ENCODE data around the gene HTT. TPM values are rescaled to one million over a fixed set of nuclear protein-coding genes. Genes with fewer than 3 reads are reported as not detected.

The HTT gene
- total RNA-seq, 6 donors from 2014 or later: 55.4 to 170 (median 81.5) TPM

DNA sequence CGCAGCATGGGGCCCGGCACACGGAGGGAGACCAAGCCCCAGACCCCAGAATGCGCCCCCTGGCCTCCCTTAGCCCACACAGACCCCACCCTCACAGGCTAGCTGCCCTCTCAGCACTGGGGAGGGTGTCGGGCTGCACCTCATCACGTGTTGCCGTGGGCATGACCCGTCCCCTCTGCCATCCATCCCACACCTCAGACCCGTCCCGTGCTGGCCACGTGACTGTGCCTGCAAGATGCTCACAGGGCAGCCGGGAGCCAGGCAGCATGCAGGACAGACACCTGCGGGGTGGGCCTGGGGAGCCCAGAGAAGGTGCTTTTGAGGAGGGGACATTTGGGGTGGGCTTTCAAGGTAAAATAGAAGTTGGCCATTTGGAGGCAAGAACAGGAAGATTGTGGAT is 179.3 kb downstream of the HTT start:
- ATAC-seq (ENCODE audit: low FRiP score in 2 of 2) (no peak), DNase-seq (peak; percentile 18 to 55)
- Histone ChIP-seq H3K9me3 (no peaks in the 10 kb centered on the region), H3K36me3 (peaks cover 0 to 9% (median 3%) of the 10 kb centered on the region in 4 donors), H3K4me3 (no peak overlapping the region), H3K4me1 (no peaks in the 10 kb centered on the region), H3K27ac (no peak overlapping the region), H3K27me3 (no peaks in the 10 kb centered on the region)
- 70 to 95% methylated on average over 5 to 11 of the region's 13 CpGs for WGBS, 2 donors
- TF ChIP-seq POLR2A (IDR thresholded peaks at IDR 0.05) (no peak), EP300 (IDR thresholded peaks at IDR 0.05) (no peak), POLR2AphosphoS5 (IDR thresholded peaks at IDR 0.05) (no peak)
- TF ChIP-seq, protein P1, sequence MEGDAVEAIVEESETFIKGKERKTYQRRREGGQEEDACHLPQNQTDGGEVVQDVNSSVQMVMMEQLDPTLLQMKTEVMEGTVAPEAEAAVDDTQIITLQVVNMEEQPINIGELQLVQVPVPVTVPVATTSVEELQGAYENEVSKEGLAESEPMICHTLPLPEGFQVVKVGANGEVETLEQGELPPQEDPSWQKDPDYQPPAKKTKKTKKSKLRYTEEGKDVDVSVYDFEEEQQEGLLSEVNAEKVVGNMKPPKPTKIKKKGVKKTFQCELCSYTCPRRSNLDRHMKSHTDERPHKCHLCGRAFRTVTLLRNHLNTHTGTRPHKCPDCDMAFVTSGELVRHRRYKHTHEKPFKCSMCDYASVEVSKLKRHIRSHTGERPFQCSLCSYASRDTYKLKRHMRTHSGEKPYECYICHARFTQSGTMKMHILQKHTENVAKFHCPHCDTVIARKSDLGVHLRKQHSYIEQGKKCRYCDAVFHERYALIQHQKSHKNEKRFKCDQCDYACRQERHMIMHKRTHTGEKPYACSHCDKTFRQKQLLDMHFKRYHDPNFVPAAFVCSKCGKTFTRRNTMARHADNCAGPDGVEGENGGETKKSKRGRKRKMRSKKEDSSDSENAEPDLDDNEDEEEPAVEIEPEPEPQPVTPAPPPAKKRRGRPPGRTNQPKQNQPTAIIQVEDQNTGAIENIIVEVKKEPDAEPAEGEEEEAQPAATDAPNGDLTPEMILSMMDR (IDR thresholded peaks at IDR 0.05): no peak

DNA sequence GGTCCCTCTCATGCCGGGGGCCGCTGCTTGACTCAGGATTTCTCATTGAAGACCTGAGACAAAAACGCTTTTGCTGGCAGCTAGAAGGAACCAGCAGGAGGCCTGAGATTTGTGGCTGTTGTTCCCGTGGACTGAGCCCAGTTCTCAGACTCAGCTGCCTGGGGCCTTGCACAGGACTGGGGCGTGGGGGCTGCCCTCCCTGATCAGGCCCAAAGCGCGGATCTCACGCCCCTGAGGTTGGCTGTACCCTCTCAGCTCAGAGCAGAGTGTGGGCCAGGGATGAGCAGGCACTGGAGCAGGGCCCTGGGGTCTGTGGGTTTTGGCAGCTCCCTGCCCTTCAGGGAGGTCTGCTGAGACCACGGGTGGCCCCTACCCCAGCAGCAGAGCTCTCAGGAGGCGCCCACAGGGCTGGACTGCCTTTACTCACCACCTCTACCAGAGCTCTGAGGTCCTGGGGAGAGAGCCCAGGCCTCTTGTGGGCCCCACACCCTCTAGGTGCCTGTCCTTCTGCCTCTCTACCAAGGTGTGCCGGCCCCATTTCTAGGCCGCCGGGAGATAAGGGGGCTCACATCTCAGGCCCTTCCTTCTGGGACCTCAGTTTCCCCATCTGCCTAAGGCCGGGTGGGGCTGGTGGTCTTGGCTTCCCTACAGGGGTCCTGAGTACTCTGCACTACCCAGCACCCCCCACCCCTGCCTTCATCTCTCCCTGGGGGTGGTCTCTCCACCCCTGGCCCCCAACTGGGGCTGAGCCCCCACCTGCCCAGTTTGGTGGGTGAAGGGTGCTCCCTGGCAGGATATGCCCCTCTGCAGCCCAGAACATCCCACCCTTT is 180.0 kb downstream of the HTT start:
- TF ChIP-seq, protein P1 (IDR thresholded peaks at IDR 0.05): no peak
- no peak for TF ChIP-seq POLR2A (IDR thresholded peaks at IDR 0.05)
- no peak for TF ChIP-seq EP300 (IDR thresholded peaks at IDR 0.05)
- no peak for TF ChIP-seq POLR2AphosphoS5 (IDR thresholded peaks at IDR 0.05)
- Histone ChIP-seq H3K4me3 (no peak overlapping the region), H3K9me3 (no peaks in the 10 kb centered on the region), H3K27me3 (no peaks in the 10 kb centered on the region), H3K27ac (no peak overlapping the region), H3K4me1 (no peaks in the 10 kb centered on the region), H3K36me3 (peaks cover 0 to 9% (median 3%) of the 10 kb centered on the region in 4 donors)
- WGBS, 2 donors: 96 to 98% methylated on average over 8 to 13 of the region's 14 CpGs
- ATAC-seq (ENCODE audit: low FRiP score in 2 of 2) (no peak), DNase-seq (peak; percentile 10 to 48)

DNA sequence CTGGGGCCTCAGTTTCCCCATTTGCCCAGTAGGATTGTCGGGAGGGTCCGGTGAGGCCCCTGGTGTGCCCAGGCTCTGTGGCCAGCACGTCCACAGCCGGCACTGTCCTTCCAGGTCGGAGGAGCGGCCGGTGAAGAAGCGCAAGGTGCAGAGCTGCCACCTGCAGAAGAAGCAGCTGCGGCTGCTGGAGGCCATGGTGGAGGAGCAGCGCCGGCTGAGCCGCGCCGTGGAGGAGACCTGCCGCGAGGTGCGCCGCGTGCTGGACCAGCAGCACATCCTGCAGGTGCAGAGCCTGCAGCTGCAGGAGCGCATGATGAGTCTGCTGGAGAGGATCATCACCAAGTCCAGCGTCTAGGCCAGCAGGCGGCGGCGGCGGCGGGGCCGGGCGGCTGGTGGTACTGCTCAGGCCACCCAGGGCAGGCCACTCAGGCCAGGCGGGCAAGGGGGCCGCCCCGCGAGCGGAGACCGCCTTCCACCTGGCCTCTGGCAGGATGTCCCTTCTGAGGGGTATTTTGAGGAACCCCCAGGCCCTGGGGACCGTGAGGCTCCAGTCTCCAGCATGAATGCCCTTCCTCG is 181.2 kb downstream of the HTT start:
- 97% methylated on average over 13 to 22 of the region's 36 CpGs for WGBS, 2 donors
- Histone ChIP-seq H3K27ac (no peak overlapping the region), H3K9me3 (no peaks in the 10 kb centered on the region), H3K27me3 (no peaks in the 10 kb centered on the region), H3K4me3 (no peak overlapping the region), H3K36me3 (peaks cover 0 to 9% (median 3%) of the 10 kb centered on the region in 4 donors), H3K4me1 (no peaks in the 10 kb centered on the region)
- no peak for ATAC-seq (ENCODE audit: low FRiP score in 2 of 2)
- DNase-seq: peak; percentile 11 to 83
- TF ChIP-seq EP300 (IDR thresholded peaks at IDR 0.05) (no peak), POLR2A (IDR thresholded peaks at IDR 0.05) (no peak)
- TF ChIP-seq, protein P1 (IDR thresholded peaks at IDR 0.05): no peak

DNA sequence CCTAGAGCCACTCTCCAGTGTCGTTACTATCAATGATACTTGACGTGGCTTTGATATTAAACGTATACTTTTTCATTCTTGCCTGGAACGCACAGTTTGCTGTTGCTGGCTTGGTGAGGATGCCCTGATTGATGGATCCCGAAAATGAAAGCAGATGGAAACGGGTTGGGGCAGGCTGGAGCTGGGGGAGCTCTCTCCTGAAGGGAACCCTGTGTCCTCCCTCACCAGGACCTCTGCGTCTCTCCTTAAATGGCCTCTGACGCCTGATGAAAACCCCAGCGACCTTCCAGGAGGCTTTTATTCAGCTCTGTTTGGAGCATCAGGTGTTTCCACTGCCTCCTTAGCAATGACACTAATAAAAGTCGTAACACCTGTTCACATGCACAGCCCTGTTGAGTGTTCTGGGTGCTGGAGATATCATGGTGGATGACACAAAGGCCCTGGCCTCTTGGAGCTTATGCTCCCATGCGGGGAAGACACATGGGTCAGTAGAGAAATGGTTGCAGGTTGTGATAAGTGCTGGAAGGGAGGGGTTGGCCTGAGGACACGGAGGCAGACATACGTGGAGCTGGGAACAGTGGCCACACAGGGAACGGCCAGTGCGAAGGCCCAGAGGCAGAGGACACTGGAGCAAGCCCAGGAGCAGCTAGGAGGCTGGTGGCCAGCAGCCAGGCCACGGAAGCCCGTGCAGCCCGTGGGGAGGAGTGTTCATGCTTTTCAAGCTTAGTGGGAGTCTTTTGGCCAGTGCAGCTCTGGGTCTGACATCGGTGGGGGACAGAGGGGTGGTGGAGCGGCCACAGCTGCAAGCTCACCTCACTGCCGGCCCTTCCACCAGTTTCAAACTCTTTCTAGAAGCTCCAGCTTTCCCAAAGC is 182.0 kb downstream of the HTT start:
- no peak overlapping the region for H3K4me3 ChIP-seq
- H3K27ac ChIP-seq: no peak overlapping the region
- peak; percentile 5 to 69 for DNase-seq
- H3K27me3 ChIP-seq: no peaks in the 10 kb centered on the region
- H3K4me1 ChIP-seq: no peaks in the 10 kb centered on the region
- H3K9me3 ChIP-seq: no peaks in the 10 kb centered on the region
- peaks cover 0 to 9% (median 3%) of the 10 kb centered on the region in 4 donors for H3K36me3 ChIP-seq
- TF ChIP-seq EP300 (IDR thresholded peaks at IDR 0.05) (no peak), POLR2AphosphoS5 (IDR thresholded peaks at IDR 0.05) (no peak), POLR2A (IDR thresholded peaks at IDR 0.05) (no peak)
- TF ChIP-seq, protein P1 (IDR thresholded peaks at IDR 0.05): no peak
- no peak for ATAC-seq (ENCODE audit: low FRiP score in 2 of 2)
- WGBS, 2 donors: 85 to 93% methylated on average over 14 to 21 of the region's 21 CpGs

Data from upper lobe of left lung (tissue), 6 donors.